Measurements from ENCODE around the gene VCAM1.
"Not testable (repeated sequence)": the region's sequence is repeated elsewhere in the genome, so short reads cannot be mapped to it uniquely, and the experiment has no call there.

Gene VCAM1

GRCh38 chr1:100719490-100719889 is at the start of gene VCAM1:
TSS of gene VCAM1 (plus strand) at chr1:100719742. CDS start at chr1:100719861, 119 bp downstream.
- DNase-seq = no peak

- DNase-seq = no peak
These were observed 49.5 kb upstream of the VCAM1 start for GRCh38 chr1:100670083-100670482.

- DNase-seq = no peak
These were observed 47.9 kb upstream of the VCAM1 start for GRCh38 chr1:100671601-100672000.

- DNase-seq = no peak
These were observed 35.8 kb upstream of the VCAM1 start for GRCh38 chr1:100683448-100684349.

- no peak for DNase-seq
These were observed 19.8 kb upstream of the VCAM1 start for GRCh38 chr1:100699744-100700143.

- no peak for DNase-seq
These were observed 19.0 kb upstream of the VCAM1 start for GRCh38 chr1:100700586-100700985.

GRCh38 chr1:100703052-100703451 is 16.5 kb upstream of the VCAM1 start:
- no peak for DNase-seq

GRCh38 chr1:100703716-100704115 is 15.8 kb upstream of the VCAM1 start:
- DNase-seq = no peak

- DNase-seq = no peak
These were observed 15.1 kb upstream of the VCAM1 start for GRCh38 chr1:100704473-100704872.

GRCh38 chr1:100706296-100706695 is 13.2 kb upstream of the VCAM1 start:
- no peak for DNase-seq

GRCh38 chr1:100706856-100707255 is 12.7 kb upstream of the VCAM1 start:
- DNase-seq = no peak

- no peak for DNase-seq
These were observed 11.0 kb upstream of the VCAM1 start for GRCh38 chr1:100708476-100709062.

- no peak for DNase-seq
These were observed 8.4 kb upstream of the VCAM1 start for GRCh38 chr1:100710906-100711682.

GRCh38 chr1:100713027-100713426 is 6.5 kb upstream of the VCAM1 start:
- DNase-seq = not testable (repeated sequence)

GRCh38 chr1:100713626-100714025 is 5.9 kb upstream of the VCAM1 start:
- no peak for DNase-seq

- DNase-seq = no peak
These were observed 4.9 kb upstream of the VCAM1 start for GRCh38 chr1:100714599-100714998.

- no peak for DNase-seq
These were observed 2.3 kb upstream of the VCAM1 start for GRCh38 chr1:100717218-100717617.

GRCh38 chr1:100718581-100718980 is 961 bp upstream of the VCAM1 start:
- no peak for DNase-seq

- no peak for DNase-seq
These were observed 559 bp downstream of the VCAM1 start for GRCh38 chr1:100720101-100720500.

- no peak for DNase-seq
These were observed 1.2 kb downstream of the VCAM1 start for GRCh38 chr1:100720751-100721150.

GRCh38 chr1:100721526-100722207 is 2.1 kb downstream of the VCAM1 start:
- DNase-seq = no peak

GRCh38 chr1:100722221-100722620 is 2.7 kb downstream of the VCAM1 start:
- DNase-seq = no peak

GRCh38 chr1:100724281-100724680 is 4.7 kb downstream of the VCAM1 start:
- no peak for DNase-seq

Data from activated effector memory CD4-positive, alpha-beta T cell treated with Interleukin-2 at 50 U/mL for 16 hours (primary cell).